Bronchial smooth muscle cell (primary cell): ENCODE measurements around the gene ANKS1A. TPM values are rescaled to one million over a fixed set of nuclear protein-coding genes. Genes with fewer than 3 reads are reported as not detected.

ENCODE experiments used
- total RNA-seq: library from RNA; depleted of rRNA; stranded (reverse); fragments of >200 nt; gene quantifications from 2 replicates; pipeline ENCODE4 v1.2.1, GENCODE V29; 2014

ANKS1A gene
- total RNA-seq = 5.7 and 6.9 TPM in 2 replicates

DNA sequence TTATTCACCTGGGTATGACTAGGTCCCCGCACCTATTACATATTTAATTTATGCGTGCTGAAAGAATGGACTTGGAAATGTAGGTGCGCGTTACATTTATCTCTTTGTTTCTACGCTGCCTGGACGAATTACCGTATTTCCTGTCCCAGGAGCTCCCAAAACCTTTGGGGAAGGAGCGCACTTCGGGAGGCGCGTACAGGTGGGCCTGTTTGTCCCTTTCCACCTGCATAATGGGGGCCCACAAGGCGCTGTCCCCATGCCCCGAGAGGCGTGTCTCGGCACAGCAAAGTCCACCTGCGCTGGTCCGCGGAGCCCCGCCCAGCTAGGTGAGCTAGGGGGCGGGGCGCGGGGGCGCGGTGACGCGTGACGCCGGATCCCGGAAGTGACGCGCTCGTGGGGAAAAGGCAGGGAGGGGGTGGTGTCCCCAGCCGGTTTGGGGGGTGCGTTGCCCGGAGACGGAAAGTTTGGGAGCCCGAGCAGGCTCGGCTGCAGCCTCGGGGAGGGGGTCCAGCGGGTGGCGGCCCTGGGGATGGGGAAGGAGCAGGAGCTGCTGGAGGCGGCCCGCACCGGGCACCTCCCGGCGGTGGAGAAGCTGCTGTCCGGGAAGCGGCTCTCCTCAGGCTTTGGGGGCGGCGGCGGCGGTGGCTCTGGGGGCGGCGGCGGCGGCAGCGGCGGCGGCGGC is at the start of gene ANKS1A:
ANKS1A (plus strand) TSS at position 382 of the 682 bp plus-strand sequence; CDS start at position 530, 148 bp downstream.

DNA sequence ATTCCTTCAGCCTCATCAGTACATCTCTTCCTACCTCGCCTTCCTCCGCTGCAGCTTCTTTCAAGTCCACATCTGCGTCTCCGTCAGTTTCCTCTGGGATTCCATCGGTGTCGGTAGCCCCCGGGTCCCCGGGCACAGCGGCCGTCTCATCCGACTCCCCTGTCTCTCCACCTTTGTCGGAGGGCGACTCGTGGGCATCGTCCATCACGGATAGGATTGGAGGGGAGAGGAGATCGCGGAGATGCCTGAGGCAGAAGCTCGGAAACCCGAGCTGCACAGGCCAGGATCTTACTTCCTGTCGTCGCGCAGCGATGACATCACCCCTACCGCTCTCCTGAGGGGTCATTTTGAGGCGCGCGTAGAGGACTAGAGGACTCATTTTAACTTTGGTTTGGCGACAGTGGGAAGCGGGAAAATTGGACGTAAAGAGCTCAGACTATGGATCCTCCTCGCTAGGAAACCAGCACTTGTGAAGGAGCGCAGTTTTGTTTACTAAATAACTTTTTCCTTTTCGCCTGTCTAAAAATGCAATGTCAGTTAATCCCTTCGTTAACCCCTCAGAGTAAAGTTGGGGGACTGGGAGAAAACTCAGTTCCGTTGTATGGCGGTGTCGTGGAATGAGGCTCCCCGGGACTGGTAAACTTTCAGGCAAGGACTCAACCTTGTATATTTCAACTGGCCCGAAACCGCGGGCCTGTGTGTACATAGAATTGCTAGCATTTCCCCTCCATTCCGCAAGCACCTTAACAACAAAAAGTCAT is 1.1 kb upstream of the ANKS1A start, which contains the start of gene TAF11:
TAF11 (minus strand) TSS at position 290 of the 761 bp plus-strand sequence; CDS start at position 205, 85 bp downstream.

Other genes with a start within 250 kb of the ANKS1A start
- gene ILRUN, start 192.5 kb upstream of the ANKS1A start, total RNA-seq = 29.4 and 35.3 TPM in 2 replicates
- 43.5 and 47.9 TPM in 2 replicates for gene SNRPC, start 131.8 kb upstream of the ANKS1A start, total RNA-seq
- 1.2 and 1.3 TPM in 2 replicates for gene BLTP3A, start 97.2 kb upstream of the ANKS1A start, total RNA-seq
- gene TAF11, start 1.2 kb upstream of the ANKS1A start, total RNA-seq = 10.3 and 11.5 TPM in 2 replicates